A549 (cell line): ENCODE results near the gene TRIM37. TPM values are rescaled to one million over a fixed set of nuclear protein-coding genes. Genes with fewer than 3 reads are reported as not detected.

ENCODE experiments used
- ATAC-seq, 2 experiments: fragments of 200-7000 bp in 1 of 2; fragments of >200 bp in 1 of 2; cut with Nextera tagmentation in 1 of 2; cut with Tn5 transposase in 1 of 2; 3 replicates each; pipeline versions ENCODE4 v1.8.0 to v1.9.1; 2018 to 2020; ENCODE audit warnings: mild to moderate bottlenecking in 1 of 2, moderate library complexity in 1 of 2
- CTCF ChIA-PET: fragments of 300-600 bp; sonication (Branson Sonifier 250); formaldehyde crosslinking; extraction: SDS; loops from one replicate; lab custom pipeline; 2021; ENCODE audit warnings: antibody characterized with exemption, inconsistent platforms; lab: Yijun Ruan, JAX
- POLR2A ChIA-PET: fragments of 350-600 bp; formaldehyde crosslinking; extraction: SDS; loops from one replicate; lab custom pipeline; 2021; ENCODE audit warnings: antibody characterized with exemption, inconsistent platforms; lab: Yijun Ruan, JAX
- DNase-seq, 2 experiments: peaks; one replicate each; pipeline versions ENCODE4 v3.0.0 to v3.0.0-alpha.2; 2011 to 2016; ENCODE audit warnings: low read depth in 1 of 2, low spot score in 1 of 2
- FAIRE-seq: peaks from 2 replicates; lab custom pipeline; 2011; peaks lifted over from hg19 to GRCh38; lab: Jason Lieb, UNC
- H3K27ac ChIP-seq, 2 experiments: fragments of >200 bp; sonication (Bioruptor Twin); formaldehyde crosslinking; 3 replicates each; pipeline ENCODE4 v1.5.1; 2016 to 2017
- H3K4me1 ChIP-seq: fragments of >200 bp; sonication (Bioruptor Twin); formaldehyde crosslinking; 3 replicates; pipeline ENCODE4 v1.6.1; 2016
- H3K4me2 ChIP-seq: fragments of >200 bp; sonication (Bioruptor Twin); formaldehyde crosslinking; 3 replicates; pipeline ENCODE4 v1.6.1; 2016
- H3K4me3 ChIP-seq: fragments of >200 bp; sonication (Bioruptor Twin); formaldehyde crosslinking; 3 replicates; pipeline ENCODE4 v1.5.1; 2016
- H3K9me3 ChIP-seq: fragments of >200 bp; sonication (Bioruptor Twin); formaldehyde crosslinking; 3 replicates; pipeline ENCODE4 v1.6.1; 2016
- EHMT2 ChIP-seq: fragments of 200-600 bp; sonication (generic); IDR thresholded peaks from 2 replicates; pipeline ENCODE4 v1.6.1; 2016; ENCODE audit warnings: antibody characterized with exemption, low read depth, mild to moderate bottlenecking, moderate library complexity
- FOXS1 ChIP-seq: fragments of 250-450 bp; sonication (Bioruptor Pico); IDR thresholded peaks from 2 replicates; pipeline ENCODE4 v1.5.0; 2020; ENCODE audit warnings: mild to moderate bottlenecking, moderate library complexity
- GATA3 ChIP-seq: IDR thresholded peaks from 2 replicates; pipeline ENCODE4 v1.6.1; 2012; ENCODE audit warnings: borderline replicate concordance
- HDAC2 ChIP-seq: fragments of 200-600 bp; sonication (generic); IDR thresholded peaks from 2 replicates; pipeline ENCODE4 v1.6.1; 2016
- HOXB13 ChIP-seq: fragments of 250-450 bp; sonication (Bioruptor Pico); IDR thresholded peaks from 2 replicates; pipeline ENCODE4 v1.5.0; 2020; ENCODE audit warnings: low read depth, mild to moderate bottlenecking, moderate library complexity
- JUN ChIP-seq, 2 experiments: fragments of >200 bp; sonication (Bioruptor Twin); formaldehyde crosslinking; IDR thresholded peaks; 2 replicates in 1 of 2; 3 replicates in 1 of 2; pipeline ENCODE4 v1.6.1; 2016 to 2017
- JUNB ChIP-seq: fragments of >200 bp; sonication (Bioruptor Twin); formaldehyde crosslinking; IDR thresholded peaks from 2 replicates; pipeline ENCODE4 v1.6.1; 2016
- MAZ ChIP-seq: fragments of 150-350 bp; IDR thresholded peaks from 2 replicates; pipeline ENCODE4 v1.6.1; 2014; ENCODE audit warnings: antibody characterized with exemption, low read depth, low read length, borderline replicate concordance
- MYC ChIP-seq: IDR thresholded peaks from 2 replicates; pipeline ENCODE4 v1.6.1; 2012; ENCODE audit warnings: mild to moderate bottlenecking, inconsistent platforms, low read length, improper control_type of control experiment, borderline replicate concordance
- POLR2AphosphoS2 ChIP-seq: conservative IDR thresholded peaks from 2 replicates; pipeline ENCODE4 v1.6.1; 2012; ENCODE audit warnings: low read length, improper control_type of control experiment, inconsistent platforms
- RCOR1 ChIP-seq: fragments of 150-350 bp; IDR thresholded peaks from 2 replicates; pipeline ENCODE4 v1.6.1; 2014; ENCODE audit warnings: antibody characterized with exemption, low read length, low read depth
- TFCP2L1 ChIP-seq: fragments of 250-450 bp; sonication (Bioruptor Pico); IDR thresholded peaks from 2 replicates; pipeline ENCODE4 v1.5.0; 2021; ENCODE audit warnings: mild to moderate bottlenecking
- WGBS: methylation state at CpG from one replicate; pipeline ENCODE4 v1.1.6; 2017; ENCODE audit errors: missing lambda C conversion rate; 5-methylcytosine and 5-hydroxymethylcytosine counted together
- polyA plus RNA-seq, 4 experiments: library from polyadenylated mRNA; depleted of rRNA in 3 of 4; stranded (reverse); fragments of >200 nt; fragmentation: RNase III in 1 of 4; extraction: RNeasy Plus Mini Kit Qiagen cat#74134 plus additional on column Dnase treatment in 1 of 4; gene quantifications; 2 replicates in 3 of 4; 3 replicates in 1 of 4; pipeline ENCODE4 v1.2.3, GENCODE V29; 2011 to 2017
- TF ChIP-seq, protein P1 (sequence below): fragments of 450-650 bp; IDR thresholded peaks from 2 replicates; pipeline ENCODE4 v1.6.1; 2014; ENCODE audit warnings: antibody characterized with exemption
- TF ChIP-seq, protein P2 (sequence below): fragments of >200 bp; sonication (Bioruptor Twin); formaldehyde crosslinking; IDR thresholded peaks from 3 replicates; pipeline ENCODE4 v1.5.1; 2016
- TF ChIP-seq, protein P3 (sequence below): fragments of 250-450 bp; sonication (Bioruptor Pico); IDR thresholded peaks from 2 replicates; pipeline ENCODE4 v1.5.0; 2021; ENCODE audit warnings: mild to moderate bottlenecking, moderate library complexity, borderline replicate concordance
- TF ChIP-seq, protein P4 (sequence below): fragments of 150-350 bp; IDR thresholded peaks from 2 replicates; pipeline ENCODE4 v1.6.1; 2014; ENCODE audit warnings: low read depth, mild to moderate bottlenecking, low read length

TRIM37 gene
- polyA plus RNA-seq, 2 of the 4 experiments (the other 2 are of a cell fraction), result 29.4 to 56.3 TPM

DNA sequence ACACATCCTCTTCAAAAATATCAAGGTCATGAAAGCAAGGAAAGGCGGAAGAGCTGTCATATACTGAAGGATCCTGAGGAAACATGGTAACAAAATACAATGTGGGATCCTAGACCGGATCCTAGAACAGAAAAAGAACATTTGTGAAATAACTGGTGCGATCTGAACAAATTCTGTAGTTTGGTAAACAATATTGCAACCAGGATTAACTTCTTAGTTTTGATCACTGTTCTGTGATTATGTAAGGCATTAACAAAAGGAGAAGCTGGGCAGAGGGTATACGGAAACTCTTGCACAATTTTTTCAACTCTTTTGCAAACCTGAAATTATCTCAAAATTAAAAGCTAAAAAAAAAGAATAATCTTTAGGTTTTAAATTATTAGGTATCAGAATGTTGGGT, 109.7 kb downstream of the TRIM37 start (continued):
- TF ChIP-seq MAZ (no peak), HOXB13 (CRISPR knock-in tag) (no peak)
- TF ChIP-seq, all 56 proteins: peak for 0

DNA sequence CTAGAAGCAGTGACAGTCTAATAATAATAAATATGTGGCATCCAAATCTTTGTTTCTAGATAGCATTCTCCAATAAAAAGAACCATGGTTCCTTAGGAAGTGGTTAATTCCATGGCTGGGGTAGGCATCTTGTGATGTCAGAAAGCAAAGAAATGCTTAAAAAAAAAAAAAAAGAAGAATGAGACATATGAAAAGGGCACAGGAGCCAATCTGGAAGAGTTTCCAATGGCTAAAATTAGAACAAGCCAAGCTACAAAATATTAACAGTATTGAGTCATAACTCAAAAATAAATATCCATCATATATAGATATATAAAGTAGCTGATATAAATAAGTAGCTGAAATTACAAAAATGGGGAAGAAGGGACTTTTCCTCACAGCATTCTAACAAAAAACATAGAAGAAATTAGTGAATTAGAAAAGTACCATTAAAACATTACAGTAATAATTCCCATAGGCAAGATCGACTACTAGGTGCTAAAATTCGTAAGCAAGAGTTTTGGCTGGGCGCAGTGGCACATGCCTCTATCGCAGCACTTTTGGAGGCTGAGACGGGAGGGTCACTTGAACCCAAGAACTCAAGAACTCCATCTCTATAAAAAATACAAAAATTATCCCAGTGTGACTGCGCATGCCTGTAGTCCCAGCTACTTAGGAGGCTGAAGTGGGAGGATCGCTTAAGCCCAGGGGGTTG, 111.3 kb downstream of the TRIM37 start:
- no peak for ATAC-seq
- DNase-seq, result no peak
- Histone ChIP-seq H3K27ac (no peak overlapping the region), H3K4me2 (no peak overlapping the region), H3K4me1 (peaks cover 22% of the 10 kb centered on the region), H3K9me3 (no peaks in the 10 kb centered on the region), H3K4me3 (no peak overlapping the region)
- ChIA-PET CTCF (interaction anchor here (0.6 to 5.8 kb wide), 3 partner anchors 10 to 295 kb away, joined by 3 to 28 read pairs (median 3); no protein-coding TSS in a partner anchor), POLR2A (no interaction called here)
- WGBS, result 94% methylated on average over 7 of the region's 7 CpGs
- TF ChIP-seq, protein P1, sequence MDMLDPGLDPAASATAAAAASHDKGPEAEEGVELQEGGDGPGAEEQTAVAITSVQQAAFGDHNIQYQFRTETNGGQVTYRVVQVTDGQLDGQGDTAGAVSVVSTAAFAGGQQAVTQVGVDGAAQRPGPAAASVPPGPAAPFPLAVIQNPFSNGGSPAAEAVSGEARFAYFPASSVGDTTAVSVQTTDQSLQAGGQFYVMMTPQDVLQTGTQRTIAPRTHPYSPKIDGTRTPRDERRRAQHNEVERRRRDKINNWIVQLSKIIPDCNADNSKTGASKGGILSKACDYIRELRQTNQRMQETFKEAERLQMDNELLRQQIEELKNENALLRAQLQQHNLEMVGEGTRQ, result no peak
- TF ChIP-seq MAZ, result no peak
- TF ChIP-seq POLR2AphosphoS2, result no peak
- no peak for TF ChIP-seq JUN (IDR thresholded peaks at IDR 0.05)
- no peak for TF ChIP-seq JUNB
- TF ChIP-seq, protein P2, sequence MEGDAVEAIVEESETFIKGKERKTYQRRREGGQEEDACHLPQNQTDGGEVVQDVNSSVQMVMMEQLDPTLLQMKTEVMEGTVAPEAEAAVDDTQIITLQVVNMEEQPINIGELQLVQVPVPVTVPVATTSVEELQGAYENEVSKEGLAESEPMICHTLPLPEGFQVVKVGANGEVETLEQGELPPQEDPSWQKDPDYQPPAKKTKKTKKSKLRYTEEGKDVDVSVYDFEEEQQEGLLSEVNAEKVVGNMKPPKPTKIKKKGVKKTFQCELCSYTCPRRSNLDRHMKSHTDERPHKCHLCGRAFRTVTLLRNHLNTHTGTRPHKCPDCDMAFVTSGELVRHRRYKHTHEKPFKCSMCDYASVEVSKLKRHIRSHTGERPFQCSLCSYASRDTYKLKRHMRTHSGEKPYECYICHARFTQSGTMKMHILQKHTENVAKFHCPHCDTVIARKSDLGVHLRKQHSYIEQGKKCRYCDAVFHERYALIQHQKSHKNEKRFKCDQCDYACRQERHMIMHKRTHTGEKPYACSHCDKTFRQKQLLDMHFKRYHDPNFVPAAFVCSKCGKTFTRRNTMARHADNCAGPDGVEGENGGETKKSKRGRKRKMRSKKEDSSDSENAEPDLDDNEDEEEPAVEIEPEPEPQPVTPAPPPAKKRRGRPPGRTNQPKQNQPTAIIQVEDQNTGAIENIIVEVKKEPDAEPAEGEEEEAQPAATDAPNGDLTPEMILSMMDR, result no peak
- FAIRE-seq, result no peak

DNA sequence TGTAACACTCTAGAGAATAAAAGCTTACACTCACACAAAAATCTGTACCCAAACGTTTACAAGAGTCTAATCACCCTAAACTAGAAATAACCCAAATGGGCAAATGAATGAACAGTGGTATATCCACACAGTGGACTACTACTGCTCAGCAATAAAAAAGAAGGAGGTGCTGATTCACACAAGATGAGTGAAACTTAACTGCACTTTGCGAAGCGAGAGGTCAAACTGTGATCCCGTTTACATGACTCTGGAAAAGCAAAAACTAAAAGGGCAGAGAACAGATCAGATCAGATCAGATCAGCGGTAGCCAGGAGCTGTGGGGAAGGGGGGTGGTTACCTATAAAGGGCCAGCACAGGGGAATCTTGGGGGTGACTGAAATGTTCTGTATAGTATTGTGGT, 113.4 kb downstream of the TRIM37 start:
- H3K9me3 ChIP-seq, result no peaks in the 10 kb centered on the region
- no peak overlapping the region for H3K27ac ChIP-seq
- ATAC-seq, result no peak
- no peak overlapping the region for H3K4me3 ChIP-seq
- no peak overlapping the region for H3K4me2 ChIP-seq
- TF ChIP-seq FOXS1 (CRISPR knock-in tag) (no peak), HDAC2 (no peak), TFCP2L1 (CRISPR knock-in tag) (no peak)
- TF ChIP-seq, protein P3, sequence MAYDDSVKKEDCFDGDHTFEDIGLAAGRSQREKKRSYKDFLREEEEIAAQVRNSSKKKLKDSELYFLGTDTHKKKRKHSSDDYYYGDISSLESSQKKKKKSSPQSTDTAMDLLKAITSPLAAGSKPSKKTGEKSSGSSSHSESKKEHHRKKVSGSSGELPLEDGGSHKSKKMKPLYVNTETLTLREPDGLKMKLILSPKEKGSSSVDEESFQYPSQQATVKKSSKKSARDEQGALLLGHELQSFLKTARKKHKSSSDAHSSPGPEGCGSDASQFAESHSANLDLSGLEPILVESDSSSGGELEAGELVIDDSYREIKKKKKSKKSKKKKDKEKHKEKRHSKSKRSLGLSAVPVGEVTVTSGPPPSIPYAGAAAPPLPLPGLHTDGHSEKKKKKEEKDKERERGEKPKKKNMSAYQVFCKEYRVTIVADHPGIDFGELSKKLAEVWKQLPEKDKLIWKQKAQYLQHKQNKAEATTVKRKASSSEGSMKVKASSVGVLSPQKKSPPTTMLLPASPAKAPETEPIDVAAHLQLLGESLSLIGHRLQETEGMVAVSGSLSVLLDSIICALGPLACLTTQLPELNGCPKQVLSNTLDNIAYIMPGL (CRISPR knock-in tag), result no peak
- DNase-seq, result no peak
- WGBS, result 78% methylated on average over 5 of the region's 5 CpGs
- FAIRE-seq, result no peak
- ChIA-PET CTCF (interaction anchor here (1.0 to 5.8 kb wide), 4 partner anchors 12 to 474 kb away, joined by 3 to 28 read pairs (median 6); no protein-coding TSS in a partner anchor), POLR2A (interaction anchor here (1.2 kb wide), 1 partner anchor 362 kb away, joined by 3 read pairs; no protein-coding TSS in a partner anchor)
- peaks cover 18% of the 10 kb centered on the region for H3K4me1 ChIP-seq

DNA sequence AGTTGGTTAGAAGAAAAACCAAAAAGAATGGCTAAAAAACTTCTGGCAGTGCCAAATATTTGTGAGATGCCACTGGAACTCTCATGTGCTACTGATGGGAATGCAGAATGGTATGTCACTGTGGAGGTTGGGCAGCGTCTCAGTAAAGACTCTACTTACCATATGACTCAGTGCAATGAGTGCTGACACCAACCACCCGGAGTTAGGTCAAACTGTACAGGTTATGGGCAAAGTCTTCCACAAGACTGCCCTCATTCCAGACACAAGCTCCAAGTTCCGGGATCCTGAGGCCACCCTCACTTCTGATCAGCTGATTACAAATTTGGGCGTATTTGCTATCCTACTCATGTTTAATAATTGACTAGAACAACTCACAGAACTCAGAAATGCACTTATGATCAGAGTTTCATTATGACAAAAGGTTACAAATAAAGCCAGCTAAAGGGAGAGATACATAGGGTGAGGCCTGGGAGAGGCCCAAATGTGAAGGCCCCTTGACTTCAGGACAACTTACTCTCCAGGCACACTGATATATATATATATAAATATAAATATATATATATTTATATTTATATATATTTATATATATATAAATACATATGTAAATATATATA, 114.9 kb downstream of the TRIM37 start:
- Histone ChIP-seq H3K9me3 (no peaks in the 10 kb centered on the region), H3K27ac (no peak overlapping the region), H3K4me2 (no peak overlapping the region), H3K4me1 (peaks cover 12% of the 10 kb centered on the region; the same call in 2 of the 3 replicates), H3K4me3 (no peak overlapping the region)
- TF ChIP-seq, protein P4, sequence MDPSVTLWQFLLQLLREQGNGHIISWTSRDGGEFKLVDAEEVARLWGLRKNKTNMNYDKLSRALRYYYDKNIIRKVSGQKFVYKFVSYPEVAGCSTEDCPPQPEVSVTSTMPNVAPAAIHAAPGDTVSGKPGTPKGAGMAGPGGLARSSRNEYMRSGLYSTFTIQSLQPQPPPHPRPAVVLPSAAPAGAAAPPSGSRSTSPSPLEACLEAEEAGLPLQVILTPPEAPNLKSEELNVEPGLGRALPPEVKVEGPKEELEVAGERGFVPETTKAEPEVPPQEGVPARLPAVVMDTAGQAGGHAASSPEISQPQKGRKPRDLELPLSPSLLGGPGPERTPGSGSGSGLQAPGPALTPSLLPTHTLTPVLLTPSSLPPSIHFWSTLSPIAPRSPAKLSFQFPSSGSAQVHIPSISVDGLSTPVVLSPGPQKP, result no peak
- TF ChIP-seq RCOR1, result no peak
- no peak for TF ChIP-seq GATA3
- no peak for TF ChIP-seq EHMT2
- TF ChIP-seq MYC, result no peak
- POLR2A ChIA-PET, result no interaction called here
- peak in 1 of 2 experiments; percentile 37 for DNase-seq
- CTCF ChIA-PET, result interaction anchor here (1.4 to 5.8 kb wide), 3 partner anchors 13 to 403 kb away, joined by 3 to 28 read pairs (median 10); no protein-coding TSS in a partner anchor
- ATAC-seq, result peak; percentile 34 to 49; a peak in 4 of 6 replicates
- WGBS, result 66% methylated on average over 4 of the region's 4 CpGs
- no peak for FAIRE-seq
